ENCODE measurements around the gene CANX. TPM values are rescaled to one million over a fixed set of nuclear protein-coding genes. Genes with fewer than 3 reads are reported as not detected.

CANX gene
- polyA plus RNA-seq, 4 donors, result 89.2 to 585 (median 189) TPM

DNA sequence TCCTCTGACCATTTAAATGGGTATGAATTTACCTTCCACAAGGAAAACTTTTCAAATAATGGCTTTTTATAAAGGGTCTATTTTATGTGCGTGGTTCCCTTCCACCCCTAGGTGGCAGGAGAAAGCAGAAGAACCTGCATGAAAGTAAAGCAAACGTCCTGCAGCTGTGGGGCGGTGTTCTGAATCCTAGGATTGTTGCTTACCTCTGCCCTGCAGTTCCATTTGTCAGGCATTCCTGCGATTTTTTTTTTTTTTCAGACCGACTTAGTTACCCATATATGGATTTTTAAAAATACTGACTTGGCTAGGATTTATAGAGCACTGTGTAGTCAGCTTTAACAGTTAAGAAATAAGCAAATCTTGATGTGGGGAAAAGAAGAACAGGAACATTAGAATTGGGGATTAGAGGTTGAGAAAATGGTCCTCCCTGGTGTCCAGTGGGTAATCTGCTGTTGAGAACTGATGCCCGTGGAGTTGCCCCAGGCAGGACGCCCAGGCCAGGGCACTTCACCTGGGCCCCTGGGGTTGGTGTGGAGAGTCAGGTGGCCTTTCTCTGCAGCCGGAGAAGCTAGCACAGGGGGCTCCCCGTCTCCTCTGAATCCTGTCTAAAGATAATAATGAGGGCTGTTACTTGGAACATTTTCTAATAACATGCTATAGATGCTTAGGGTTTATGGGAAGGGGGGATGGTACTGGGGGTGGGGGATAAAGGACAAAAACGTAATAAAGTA lies 64.6 kb downstream of the CANX start:
- no peak overlapping the region for H3K27ac ChIP-seq (ENCODE audit: low read depth in 1 of 3, low read length in 2 of 3)
- DNase-seq (peak; percentile 79 to 82), FAIRE-seq (no peak)
- peaks cover 8 to 14% (median 14%) of the 10 kb centered on the region in 3 donors for H3K4me1 ChIP-seq (ENCODE audit: control insufficient read depth in 3 of 3, insufficient read depth in 2 of 3, low read depth in 1 of 3, low read length in 2 of 3)
- H3K9me3 ChIP-seq (ENCODE audit: control insufficient read depth in 2 of 2, insufficient read depth in 1 of 2, low read depth in 1 of 2, low read length in 1 of 2), result no peaks in the 10 kb centered on the region
- no peaks in the 10 kb centered on the region for H3K27me3 ChIP-seq (ENCODE audit: control insufficient read depth in 3 of 3, insufficient read depth in 3 of 3, low read length in 3 of 3)
- no peak overlapping the region for H3K4me3 ChIP-seq (ENCODE audit: low read depth in 1 of 3, low read length in 3 of 3)
- whole genome bisulfite sequencing, 3 donors, result 24 to 27% (median 26%) methylated on average over 10 of the region's 10 CpGs
- H3K36me3 ChIP-seq (ENCODE audit: control insufficient read depth in 3 of 3, insufficient read depth in 2 of 3, low read depth in 1 of 3, low read length in 3 of 3), result peaks cover 0 to 31% (median 5%) of the 10 kb centered on the region in 3 donors

DNA sequence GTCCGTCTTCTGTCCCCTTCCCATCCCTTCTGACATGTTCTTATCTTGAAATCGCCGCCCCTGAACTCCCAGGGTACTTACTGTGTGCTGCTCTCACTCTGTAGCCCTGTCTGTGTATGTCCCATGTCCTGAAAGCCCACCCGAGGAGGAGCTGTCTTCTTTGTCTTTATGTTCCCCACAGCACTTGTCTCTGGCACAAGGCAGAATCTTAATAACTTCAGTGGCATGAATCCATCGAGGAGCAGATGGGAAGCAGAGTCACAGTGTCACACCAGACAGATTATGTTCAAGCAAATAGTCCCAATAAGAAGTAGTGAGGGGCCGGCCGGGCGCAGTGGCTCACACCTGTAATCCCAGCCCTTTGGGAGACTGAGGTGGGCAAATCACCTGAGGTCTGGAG lies 65.3 kb downstream of the CANX start:
- Histone ChIP-seq H3K27ac (ENCODE audit: low read depth in 1 of 3, low read length in 2 of 3) (no peak overlapping the region), H3K4me1 (ENCODE audit: control insufficient read depth in 3 of 3, insufficient read depth in 2 of 3, low read depth in 1 of 3, low read length in 2 of 3) (peaks cover 8 to 14% (median 12%) of the 10 kb centered on the region in 3 donors), H3K4me3 (ENCODE audit: low read depth in 1 of 3, low read length in 3 of 3) (no peak overlapping the region), H3K9me3 (ENCODE audit: control insufficient read depth in 2 of 2, insufficient read depth in 1 of 2, low read depth in 1 of 2, low read length in 1 of 2) (no peaks in the 10 kb centered on the region), H3K36me3 (ENCODE audit: control insufficient read depth in 3 of 3, insufficient read depth in 2 of 3, low read depth in 1 of 3, low read length in 3 of 3) (peaks cover 2 to 34% (median 8%) of the 10 kb centered on the region in 3 donors), H3K27me3 (ENCODE audit: control insufficient read depth in 3 of 3, insufficient read depth in 3 of 3, low read length in 3 of 3) (no peaks in the 10 kb centered on the region)
- no peak for FAIRE-seq
- 68 to 73% (median 69%) methylated on average over 8 of the region's 8 CpGs for WGBS, 3 donors
- DNase-seq, result no peak

DNA sequence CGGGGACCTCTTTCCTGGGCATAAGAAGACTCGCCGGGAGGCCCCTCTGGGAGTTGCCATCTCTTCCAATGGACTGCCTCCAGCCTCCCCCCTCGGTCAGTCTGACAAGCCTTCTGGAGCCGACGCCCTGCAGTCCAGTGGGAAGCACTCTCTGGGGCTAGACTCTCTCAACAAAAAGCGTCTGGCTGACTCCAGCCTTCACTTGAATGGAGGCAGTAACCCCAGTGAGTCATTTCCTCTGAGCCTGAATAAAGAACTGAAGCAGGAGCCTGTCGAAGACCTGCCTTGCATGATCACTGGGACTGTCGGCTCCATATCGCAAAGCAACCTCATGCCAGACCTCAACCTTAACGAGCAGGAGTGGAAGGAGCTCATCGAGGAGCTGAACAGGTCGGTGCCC lies 66.6 kb downstream of the CANX start:
- WGBS, 3 donors, result 66 to 84% (median 75%) methylated on average over 13 of the region's 13 CpGs
- no peak for FAIRE-seq

DNA sequence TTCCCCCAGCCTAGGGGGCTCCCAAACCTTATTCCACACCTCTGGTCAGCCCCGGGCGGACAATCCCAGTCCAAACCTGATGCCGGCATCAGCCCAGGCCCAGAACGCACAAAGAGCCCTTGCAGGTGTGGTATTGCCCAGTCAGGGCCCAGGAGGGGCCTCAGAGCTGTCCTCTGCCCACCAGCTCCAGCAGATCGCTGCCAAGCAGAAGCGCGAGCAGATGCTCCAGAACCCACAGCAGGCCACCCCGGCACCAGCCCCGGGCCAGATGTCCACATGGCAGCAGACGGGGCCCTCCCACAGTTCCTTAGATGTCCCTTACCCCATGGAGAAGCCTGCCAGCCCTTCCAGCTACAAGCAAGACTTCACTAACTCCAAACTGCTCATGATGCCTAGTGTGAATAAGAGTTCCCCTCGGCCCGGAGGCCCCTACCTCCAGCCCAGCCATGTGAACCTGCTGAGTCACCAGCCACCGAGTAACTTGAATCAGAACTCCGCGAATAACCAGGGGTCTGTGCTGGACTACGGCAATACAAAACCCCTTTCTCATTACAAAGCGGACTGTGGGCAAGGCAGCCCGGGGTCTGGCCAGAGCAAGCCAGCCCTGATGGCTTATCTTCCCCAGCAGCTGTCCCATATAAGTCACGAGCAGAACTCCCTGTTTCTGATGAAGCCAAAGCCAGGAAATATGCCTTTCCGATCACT lies 67.4 kb downstream of the CANX start:
- peaks cover 8 to 14% (median 11%) of the 10 kb centered on the region in 3 donors for H3K4me1 ChIP-seq (ENCODE audit: control insufficient read depth in 3 of 3, insufficient read depth in 2 of 3, low read depth in 1 of 3, low read length in 2 of 3)
- FAIRE-seq (no peak), DNase-seq (no peak)
- WGBS, 3 donors, result 59 to 77% (median 72%) methylated on average over 18 to 20 of the region's 20 CpGs
- no peaks in the 10 kb centered on the region for H3K27me3 ChIP-seq (ENCODE audit: control insufficient read depth in 3 of 3, insufficient read depth in 3 of 3, low read length in 3 of 3)
- peaks cover 4 to 44% (median 10%) of the 10 kb centered on the region in 3 donors for H3K36me3 ChIP-seq (ENCODE audit: control insufficient read depth in 3 of 3, insufficient read depth in 2 of 3, low read depth in 1 of 3, low read length in 3 of 3)
- H3K27ac ChIP-seq (ENCODE audit: low read depth in 1 of 3, low read length in 2 of 3), result peak overlapping the region in 1 of 3 donors; percentile 35
- no peaks in the 10 kb centered on the region for H3K9me3 ChIP-seq (ENCODE audit: control insufficient read depth in 2 of 2, insufficient read depth in 1 of 2, low read depth in 1 of 2, low read length in 1 of 2)
- H3K4me3 ChIP-seq (ENCODE audit: low read depth in 1 of 3, low read length in 3 of 3), result no peak overlapping the region

More for the DNA sequence above, 66.6 kb downstream of the CANX start:
- Histone ChIP-seq H3K27ac (ENCODE audit: low read depth in 1 of 3, low read length in 2 of 3) (no peak overlapping the region), H3K27me3 (ENCODE audit: control insufficient read depth in 3 of 3, insufficient read depth in 3 of 3, low read length in 3 of 3) (no peaks in the 10 kb centered on the region), H3K4me3 (ENCODE audit: low read depth in 1 of 3, low read length in 3 of 3) (no peak overlapping the region), H3K4me1 (ENCODE audit: control insufficient read depth in 3 of 3, insufficient read depth in 2 of 3, low read depth in 1 of 3, low read length in 2 of 3) (peaks cover 8 to 14% (median 11%) of the 10 kb centered on the region in 3 donors), H3K9me3 (ENCODE audit: control insufficient read depth in 2 of 2, insufficient read depth in 1 of 2, low read depth in 1 of 2, low read length in 1 of 2) (no peaks in the 10 kb centered on the region), H3K36me3 (ENCODE audit: control insufficient read depth in 3 of 3, insufficient read depth in 2 of 3, low read depth in 1 of 3, low read length in 3 of 3) (peaks cover 2 to 41% (median 10%) of the 10 kb centered on the region in 3 donors)
- DNase-seq, result no peak

DNA sequence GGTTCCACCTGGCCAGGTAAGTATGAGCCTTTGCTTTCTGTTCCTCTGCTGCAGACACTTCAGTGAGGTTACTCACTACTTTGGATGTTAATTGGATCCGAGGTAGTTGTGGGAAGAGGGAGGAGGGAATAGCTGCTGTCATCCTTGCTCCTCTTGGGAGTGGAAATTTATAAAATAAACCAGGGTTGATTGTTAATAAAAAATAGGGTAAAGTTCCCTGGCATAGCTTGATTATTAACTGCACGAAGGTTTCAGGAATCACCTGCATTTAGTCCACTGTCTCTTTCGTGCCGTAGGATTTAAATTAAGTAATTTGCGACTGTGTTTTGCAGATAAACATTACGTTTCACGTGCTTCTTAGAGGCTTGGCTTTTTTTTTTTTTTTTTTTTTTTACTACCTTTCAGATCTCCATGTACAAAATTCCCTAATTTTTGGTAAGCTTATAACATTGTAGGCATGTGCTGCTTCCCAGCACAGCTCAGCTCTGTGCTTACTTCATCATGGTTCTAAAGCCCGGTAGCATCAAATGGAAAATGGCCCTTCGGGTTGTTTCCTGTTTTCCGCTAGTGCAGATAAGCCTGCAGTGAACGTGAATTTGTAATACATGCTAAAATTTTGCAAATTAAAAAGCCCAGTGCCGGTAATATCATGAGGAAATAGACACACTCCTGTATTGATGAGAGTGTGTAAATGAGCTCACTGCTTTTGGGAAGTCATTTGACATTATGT lies 68.1 kb downstream of the CANX start:
- WGBS, 3 donors, result 19 to 57% (median 38%) methylated on average over 12 of the region's 12 CpGs
- Histone ChIP-seq H3K27ac (ENCODE audit: low read depth in 1 of 3, low read length in 2 of 3) (peak overlapping the region in 1 of 3 donors; percentile 35), H3K36me3 (ENCODE audit: control insufficient read depth in 3 of 3, insufficient read depth in 2 of 3, low read depth in 1 of 3, low read length in 3 of 3) (peaks cover 4 to 51% (median 13%) of the 10 kb centered on the region in 3 donors), H3K27me3 (ENCODE audit: control insufficient read depth in 3 of 3, insufficient read depth in 3 of 3, low read length in 3 of 3) (no peaks in the 10 kb centered on the region), H3K4me1 (ENCODE audit: control insufficient read depth in 3 of 3, insufficient read depth in 2 of 3, low read depth in 1 of 3, low read length in 2 of 3) (peaks cover 5 to 11% (median 7%) of the 10 kb centered on the region in 3 donors), H3K9me3 (ENCODE audit: control insufficient read depth in 2 of 2, insufficient read depth in 1 of 2, low read depth in 1 of 2, low read length in 1 of 2) (no peaks in the 10 kb centered on the region), H3K4me3 (ENCODE audit: low read depth in 1 of 3, low read length in 3 of 3) (no peak overlapping the region)
- FAIRE-seq (no peak), DNase-seq (peak in 1 of 2 donors; percentile 49)

DNA sequence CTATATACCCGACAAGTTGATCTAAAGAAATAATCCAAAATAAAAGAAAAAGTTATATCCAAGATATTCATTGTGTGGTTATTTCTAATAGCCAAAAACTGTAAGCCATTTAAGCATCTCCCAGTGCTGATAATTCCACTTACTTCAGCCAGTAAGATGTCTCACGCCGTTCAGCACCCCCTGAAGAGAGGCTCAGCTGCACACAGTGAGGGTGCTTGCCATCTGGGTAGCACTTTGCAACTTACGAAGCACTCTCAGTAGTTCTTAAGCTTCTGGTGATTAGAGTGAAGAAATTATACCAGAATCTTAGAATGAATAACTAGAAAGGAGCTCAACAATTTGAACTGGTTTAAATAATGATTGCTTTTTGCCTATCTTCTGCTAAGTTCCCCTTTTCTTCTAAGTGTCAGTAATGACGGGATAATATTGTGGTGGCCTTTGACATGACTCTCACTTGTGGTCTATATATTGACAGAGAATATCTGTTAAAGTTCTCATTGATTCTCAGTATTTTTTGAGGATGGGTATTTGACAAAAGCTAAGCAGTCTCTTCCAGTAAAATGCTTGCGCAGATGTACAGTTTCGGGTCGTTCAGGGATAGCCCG lies 68.8 kb downstream of the CANX start:
- no peak overlapping the region for H3K27ac ChIP-seq (ENCODE audit: low read depth in 1 of 3, low read length in 2 of 3)
- H3K36me3 ChIP-seq (ENCODE audit: control insufficient read depth in 3 of 3, insufficient read depth in 2 of 3, low read depth in 1 of 3, low read length in 3 of 3), result peaks cover 8 to 58% (median 15%) of the 10 kb centered on the region in 3 donors
- FAIRE-seq (no peak), DNase-seq (no peak)
- no peak overlapping the region for H3K4me3 ChIP-seq (ENCODE audit: low read depth in 1 of 3, low read length in 3 of 3)
- WGBS, 3 donors, result 88 to 92% (median 88%) methylated on average over 9 of the region's 9 CpGs
- H3K4me1 ChIP-seq (ENCODE audit: control insufficient read depth in 3 of 3, insufficient read depth in 2 of 3, low read depth in 1 of 3, low read length in 2 of 3), result peaks cover 4 to 8% (median 7%) of the 10 kb centered on the region in 3 donors
- H3K9me3 ChIP-seq (ENCODE audit: control insufficient read depth in 2 of 2, insufficient read depth in 1 of 2, low read depth in 1 of 2, low read length in 1 of 2), result no peaks in the 10 kb centered on the region
- H3K27me3 ChIP-seq (ENCODE audit: control insufficient read depth in 3 of 3, insufficient read depth in 3 of 3, low read length in 3 of 3), result no peaks in the 10 kb centered on the region

DNA sequence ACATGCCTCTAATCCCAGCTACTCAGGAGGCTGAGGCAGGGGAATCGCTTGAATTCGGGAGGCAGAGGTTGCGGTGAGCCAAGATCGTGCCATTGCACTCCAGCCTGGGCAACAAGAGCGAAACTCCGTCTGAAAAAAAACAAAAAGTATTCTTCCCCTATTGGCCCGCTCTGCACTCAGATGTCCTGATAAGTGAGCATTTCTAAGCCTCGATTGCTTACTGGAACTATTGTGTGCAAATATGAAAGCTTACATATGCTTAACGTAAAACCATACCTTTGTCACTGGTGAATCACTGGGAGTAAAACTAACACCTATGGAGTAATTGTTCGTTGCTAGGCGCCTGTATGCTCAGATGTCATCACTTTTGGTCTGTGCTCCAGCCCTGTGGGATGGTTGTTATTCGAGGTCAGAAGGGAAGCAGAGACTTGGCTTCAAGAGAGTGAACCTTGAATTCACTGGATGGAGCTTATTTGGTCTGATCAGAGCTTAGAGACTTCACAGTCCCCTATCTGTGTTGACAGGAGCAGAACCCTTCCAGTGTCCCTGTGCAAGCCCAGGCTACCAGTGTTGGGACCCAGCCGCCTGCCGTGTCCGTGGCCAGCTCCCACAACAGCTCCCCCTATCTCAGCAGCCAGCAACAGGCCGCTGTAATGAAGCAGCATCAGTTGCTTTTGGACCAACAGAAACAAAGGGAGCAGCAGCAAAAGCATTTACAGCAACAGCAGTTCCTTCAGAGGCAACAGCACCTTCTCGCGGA lies 69.7 kb downstream of the CANX start:
- no peak for FAIRE-seq
- no peak for DNase-seq
- no peaks in the 10 kb centered on the region for H3K27me3 ChIP-seq (ENCODE audit: control insufficient read depth in 3 of 3, insufficient read depth in 3 of 3, low read length in 3 of 3)
- peaks cover 11 to 67% (median 19%) of the 10 kb centered on the region in 3 donors for H3K36me3 ChIP-seq (ENCODE audit: control insufficient read depth in 3 of 3, insufficient read depth in 2 of 3, low read depth in 1 of 3, low read length in 3 of 3)
- WGBS, 3 donors, result 87 to 94% (median 92%) methylated on average over 18 of the region's 18 CpGs
- H3K4me3 ChIP-seq (ENCODE audit: low read depth in 1 of 3, low read length in 3 of 3), result no peak overlapping the region
- H3K27ac ChIP-seq (ENCODE audit: low read depth in 1 of 3, low read length in 2 of 3), result no peak overlapping the region
- H3K9me3 ChIP-seq (ENCODE audit: control insufficient read depth in 2 of 2, insufficient read depth in 1 of 2, low read depth in 1 of 2, low read length in 1 of 2), result no peaks in the 10 kb centered on the region
- H3K4me1 ChIP-seq (ENCODE audit: control insufficient read depth in 3 of 3, insufficient read depth in 2 of 3, low read depth in 1 of 3, low read length in 2 of 3), result peaks cover 2 to 8% (median 3%) of the 10 kb centered on the region in 3 donors
